Transverse colon (tissue), 4 donors: ENCODE data around the gene PAK6.

Source experiments
- CTCF ChIP-seq, 5 experiments: fragments of 200-600 bp in 3 of 5; fragments of 450-650 bp in 2 of 5; sonication (generic) in 3 of 5; IDR thresholded peaks; 1 replicate in 2 of 5; 2 replicates in 3 of 5; pipeline ENCODE4 v1.5.1; 2016 to 2017; ENCODE audit warnings: antibody characterized with exemption in 5 of 5, inconsistent platforms in 3 of 5, mild to moderate bottlenecking in 2 of 5, moderate library complexity in 1 of 5
- EP300 ChIP-seq: sonication (generic); formaldehyde crosslinking; IDR thresholded peaks from one replicate; pipeline ENCODE4 v1.6.1; 2017; ENCODE audit warnings: antibody characterized with exemption, low read depth
- POLR2AphosphoS5 ChIP-seq, 3 donors: sonication (generic); formaldehyde crosslinking; IDR thresholded peaks; one replicate each; pipeline ENCODE4 v1.6.1; 2016; ENCODE audit warnings: antibody characterized with exemption in 3 of 3

DNA sequence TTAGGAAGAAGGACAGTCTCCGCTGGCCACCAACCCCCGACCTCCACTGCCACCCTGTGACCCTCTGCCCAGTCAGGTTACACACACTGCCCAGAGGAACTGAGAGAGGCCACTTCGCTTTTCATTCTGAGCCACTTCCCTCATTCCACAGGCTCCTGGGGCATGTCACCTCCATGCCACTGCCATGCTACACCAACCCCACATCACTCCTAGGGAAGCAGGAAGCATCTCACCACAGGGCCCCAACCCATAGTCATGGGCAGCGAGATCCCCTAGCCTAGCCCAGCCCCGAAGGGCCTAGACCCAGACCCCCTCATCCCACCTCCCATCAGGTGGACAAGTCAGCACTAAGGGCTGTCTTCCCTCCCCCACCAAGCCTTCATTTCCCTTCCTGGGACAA is 67.5 kb downstream of the PAK6 start:
- TF ChIP-seq POLR2AphosphoS5 (IDR thresholded peaks at IDR 0.05) (no peak), CTCF (IDR thresholded peaks at IDR 0.05) (no peak), EP300 (no peak)
